ENCODE results near the gene SRBD1. TPM values are rescaled to one million over a fixed set of nuclear protein-coding genes. Genes with fewer than 3 reads are reported as not detected.

SRBD1 gene
- total and polyA plus RNA-seq, 2 experiments from 2014 or later = 27.4 to 46.3 TPM

GRCh38 chr2:45637440-45637839 is 26.4 kb upstream of the SRBD1 start:
- H3K27ac Mint-ChIP-seq = no peak overlapping the region
- H3K36me3 ChIP-seq (ENCODE audit: insufficient read depth) = no peaks in the 10 kb centered on the region
- H2AFZ ChIP-seq = no peak overlapping the region
- H3K36me3 Mint-ChIP-seq (ENCODE audit: low read depth) = no peaks in the 10 kb centered on the region; the same call in 2 of the 3 replicates
- peaks cover 5% of the 10 kb centered on the region; the same call in 1 of the 2 replicates for H3K27me3 ChIP-seq (ENCODE audit: insufficient read depth)
- no peaks in the 10 kb centered on the region for H3K79me2 ChIP-seq (replicated peaks; ENCODE audit: insufficient read depth)
- no peaks in the 10 kb centered on the region for H4K20me1 ChIP-seq (replicated peaks; ENCODE audit: insufficient read depth)
- DNase-seq (ENCODE audit: low spot score) (no peak), ATAC-seq (no peak)
- H3F3A ChIP-seq (replicated peaks; ENCODE audit: low read depth) = no peaks in the 10 kb centered on the region
- H3K4me1 Mint-ChIP-seq = peaks cover 15% of the 10 kb centered on the region
- peaks cover 11% of the 10 kb centered on the region; the same call in 1 of the 2 replicates for H3K4me1 ChIP-seq (ENCODE audit: insufficient read depth)
- no peak overlapping the region for H3K27ac ChIP-seq (ENCODE audit: low read depth)
- no peak overlapping the region for H3K4me2 ChIP-seq
- H3K27me3 Mint-ChIP-seq (ENCODE audit: insufficient read depth, low read depth, poor library complexity) = peaks cover 14% of the 10 kb centered on the region
- no peak overlapping the region for H3K4me3 Mint-ChIP-seq
- no peak for TF ChIP-seq POLR2AphosphoS5 (IDR thresholded peaks at IDR 0.05; ENCODE audit: low read depth)
- no peak for TF ChIP-seq CTCF (conservative IDR thresholded peaks at IDR 0.05; ENCODE audit: low read depth in 2 of 2)
- no peak for TF ChIP-seq ETS1 (IDR thresholded peaks at IDR 0.05)
- TF ChIP-seq STAT1 (IDR thresholded peaks at IDR 0.05; ENCODE audit: unreplicated experiment) = no peak
- no peak for TF ChIP-seq NANOG (IDR thresholded peaks at IDR 0.05; ENCODE audit: borderline replicate concordance)
- TF ChIP-seq CREB1 (CRISPR knock-in tag; IDR thresholded peaks at IDR 0.05; ENCODE audit: low read depth) = no peak
- TF ChIP-seq REST (IDR thresholded peaks at IDR 0.05; ENCODE audit: unreplicated experiment) = no peak
- no peak for TF ChIP-seq ZNF331 (CRISPR knock-in tag; IDR thresholded peaks at IDR 0.05; ENCODE audit: low read depth)
- TF ChIP-seq JUNB (IDR thresholded peaks at IDR 0.05; ENCODE audit: unreplicated experiment) = no peak
- no peak for TF ChIP-seq ZNF114 (CRISPR knock-in tag; IDR thresholded peaks at IDR 0.05)
- no peak for TF ChIP-seq EZH2 (IDR thresholded peaks at IDR 0.05; ENCODE audit: low read depth, unreplicated experiment)
- no peak for TF ChIP-seq ZNF462 (CRISPR knock-in tag; IDR thresholded peaks at IDR 0.05)
- TF ChIP-seq EZH2phosphoT487 (IDR thresholded peaks at IDR 0.05; ENCODE audit: unreplicated experiment) = no peak
- no peaks in the 10 kb centered on the region for H3K9me3 Mint-ChIP-seq
- no peak overlapping the region for H3K4me3 ChIP-seq
- no peaks in the 10 kb centered on the region for H3K9me2 ChIP-seq (ENCODE audit: insufficient read depth)
